Lung microvascular endothelial cell (primary cell): Measurements from ENCODE around the gene RFC1. TPM values are rescaled to one million over a fixed set of nuclear protein-coding genes. Genes with fewer than 3 reads are reported as not detected.
A peak's percentile ranks its signal among the peaks of the same experiment; 100 is the strongest.
"Not testable (repeated sequence)": the region's sequence is repeated elsewhere in the genome, so short reads cannot be mapped to it uniquely, and the experiment has no call there.

ENCODE experiments used
- DNase-seq, 2 donors: peaks; one replicate each; pipeline versions ENCODE4 v3.0.0 to v3.0.0-alpha.2; 2010; ENCODE audit warnings: low read depth in 2 of 2
- total RNA-seq: library from RNA; depleted of rRNA; stranded (reverse); fragments of >200 nt; gene quantifications from 2 replicates; pipeline ENCODE4 v1.2.1, GENCODE V29; 2014

The RFC1 gene
- total RNA-seq, 1 donor from 2014 or later: 66.7 TPM

- no peak for DNase-seq
Measured at GRCh38 chr4:39305912-39306677, 60.1 kb downstream of the RFC1 start.

DNA sequence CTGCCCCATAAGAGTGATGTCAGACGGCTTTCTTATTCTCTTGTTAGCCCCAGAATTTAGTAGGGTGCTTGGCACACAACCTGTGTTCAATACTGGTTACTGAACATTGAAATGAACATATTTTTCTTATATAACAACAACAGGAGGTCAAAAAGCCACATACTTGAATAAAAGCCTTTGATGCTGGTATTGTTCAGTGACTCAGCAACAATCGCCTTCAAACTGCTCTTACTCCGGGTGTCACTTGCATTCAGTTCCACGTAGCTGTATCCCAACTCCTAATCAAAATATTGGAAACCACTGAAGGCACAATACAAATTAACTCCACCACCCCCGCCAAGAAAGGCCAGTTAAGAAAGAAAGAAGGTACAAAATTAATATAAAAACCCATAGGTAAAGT lies 61.5 kb downstream of the RFC1 start:
- DNase-seq: peak; percentile 55 to 56

DNA sequence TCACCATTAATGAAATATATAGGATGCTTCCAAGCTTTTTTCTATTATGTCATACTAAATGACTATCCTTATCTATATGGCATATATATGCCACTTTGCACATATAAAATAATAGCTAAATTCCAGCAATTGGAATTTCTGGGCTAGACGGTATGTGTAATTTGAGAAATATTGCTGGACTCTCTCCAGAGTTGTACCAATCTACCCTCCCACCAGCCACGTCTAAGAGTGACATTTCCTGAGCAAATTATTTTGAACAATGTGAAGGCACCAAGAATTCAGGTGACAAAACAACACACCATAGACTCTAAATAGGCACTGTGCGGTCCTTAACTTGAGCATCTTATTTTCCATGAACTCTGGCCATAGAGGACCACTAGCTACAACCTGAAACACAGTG lies 62.3 kb downstream of the RFC1 start:
- DNase-seq: peak in 1 of 2 donors; percentile 28

- DNase-seq: no peak
Measured at GRCh38 chr4:39302901-39303300, 63.3 kb downstream of the RFC1 start.

- DNase-seq: no peak
Measured at GRCh38 chr4:39295784-39296183, 70.4 kb downstream of the RFC1 start.

GRCh38 chr4:39292433-39292832 lies 73.7 kb downstream of the RFC1 start:
- DNase-seq: not testable (repeated sequence)

DNA sequence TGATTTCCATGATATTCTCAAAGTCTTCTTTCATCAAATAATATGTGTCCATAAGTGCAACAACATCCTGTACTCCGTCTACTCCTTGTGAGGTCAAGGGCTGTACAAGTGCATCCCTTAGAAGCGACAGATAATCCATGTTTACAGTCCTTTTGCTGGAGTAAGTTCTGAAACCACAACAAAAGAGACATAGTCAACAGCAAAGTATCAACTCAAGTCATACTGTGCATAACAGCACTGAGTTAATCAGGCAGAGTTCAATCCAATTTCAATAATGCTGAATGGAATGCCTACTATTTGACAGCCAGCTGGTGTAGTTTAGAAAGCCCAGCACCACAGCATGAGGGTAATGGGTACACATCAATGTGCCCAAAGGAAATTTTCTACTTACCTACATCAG lies 74.5 kb downstream of the RFC1 start:
- no peak for DNase-seq

DNA sequence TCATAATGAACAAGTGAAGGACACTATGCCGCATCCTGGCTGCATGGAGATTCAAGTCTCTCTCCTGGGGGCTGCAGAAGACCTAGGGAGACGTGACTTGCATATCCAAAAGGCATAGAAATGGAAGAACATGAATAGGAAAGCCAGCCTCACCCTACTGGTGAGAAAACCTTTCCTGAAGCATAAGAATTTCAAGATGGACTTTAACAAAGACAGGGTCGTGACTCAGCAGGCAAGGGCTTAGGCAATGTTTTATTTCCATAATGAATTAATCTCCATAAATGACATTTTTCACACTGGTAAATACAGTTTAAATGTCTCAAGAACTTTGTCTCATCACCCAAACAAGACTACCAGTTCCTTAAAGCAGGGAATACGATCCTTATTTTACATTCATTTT lies 78.9 kb downstream of the RFC1 start:
- DNase-seq: no peak

DNA sequence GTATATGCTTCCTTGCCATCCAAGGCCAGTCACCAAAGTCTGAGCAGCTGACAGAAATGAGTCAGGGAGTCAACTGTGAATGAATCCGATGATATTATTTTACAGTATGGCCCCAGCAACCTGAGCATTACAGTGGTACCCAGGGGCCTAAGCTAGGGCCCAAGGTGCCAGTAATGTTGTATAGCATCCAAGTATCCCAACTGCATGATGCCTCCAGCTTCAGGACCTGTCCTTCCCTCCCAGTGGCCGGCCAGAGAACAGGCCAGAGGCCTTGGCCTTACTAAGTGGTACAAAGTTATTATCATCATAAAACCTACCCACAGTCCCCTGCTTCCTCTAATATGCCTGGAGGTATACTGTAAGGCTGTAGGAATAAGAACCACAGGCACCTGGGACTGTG lies 79.9 kb downstream of the RFC1 start:
- peak in 1 of 2 donors; percentile 17 for DNase-seq

DNA sequence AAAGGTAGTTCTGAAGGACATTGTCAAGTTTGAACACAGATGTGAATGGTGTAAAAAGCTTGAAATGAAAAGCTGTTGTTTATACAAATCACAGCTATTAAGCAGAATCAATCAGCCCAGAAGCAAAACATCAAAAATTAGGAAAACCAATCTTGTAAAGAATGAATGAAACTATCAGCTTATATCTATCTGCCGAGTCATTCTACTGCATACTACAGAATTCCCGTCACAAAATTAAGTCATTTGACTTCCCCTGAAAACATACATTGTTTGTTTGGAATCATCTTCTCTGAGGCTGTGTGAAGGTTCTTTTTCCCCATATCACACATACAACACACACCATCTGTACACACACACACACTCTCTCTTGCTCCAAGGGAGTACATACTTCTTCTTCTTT lies 80.3 kb downstream of the RFC1 start:
- peak; percentile 4 to 21 for DNase-seq

DNA sequence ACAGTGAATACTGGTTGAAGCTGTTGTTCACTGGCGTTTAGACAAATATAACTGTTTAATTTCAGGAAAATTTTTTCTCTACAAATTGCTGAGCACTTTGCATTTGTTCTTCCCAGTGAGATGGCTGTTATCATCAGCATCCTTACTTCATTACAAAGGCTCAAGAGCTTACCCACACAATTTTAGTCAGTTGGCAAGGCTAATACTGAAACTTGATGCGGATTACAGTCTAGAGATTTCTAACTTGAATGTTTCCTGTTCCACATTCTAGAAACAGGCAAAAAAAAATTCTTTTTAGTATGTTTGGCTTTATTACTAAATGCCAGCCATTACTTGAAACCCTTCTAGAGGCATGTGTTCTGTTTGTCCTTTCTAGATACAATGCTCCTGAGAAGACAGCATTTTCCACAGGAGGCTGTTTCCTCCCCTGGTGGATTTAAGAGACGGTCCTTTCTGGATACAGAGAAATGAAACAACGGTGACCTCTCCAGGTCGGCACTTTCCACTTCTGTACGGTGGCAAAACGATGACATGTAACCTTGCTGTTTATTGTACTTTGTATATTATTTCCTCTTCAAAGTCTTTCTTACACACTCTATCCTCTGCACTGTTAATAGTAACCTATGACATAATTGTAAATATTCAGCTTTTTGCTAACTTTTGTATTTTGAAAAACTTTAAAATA lies 80.9 kb downstream of the RFC1 start:
- peak; percentile 64 to 89 for DNase-seq

GRCh38 chr4:39280770-39281169 lies 85.4 kb downstream of the RFC1 start:
- DNase-seq: no peak

GRCh38 chr4:39279416-39279815 lies 86.7 kb downstream of the RFC1 start:
- no peak for DNase-seq

DNA sequence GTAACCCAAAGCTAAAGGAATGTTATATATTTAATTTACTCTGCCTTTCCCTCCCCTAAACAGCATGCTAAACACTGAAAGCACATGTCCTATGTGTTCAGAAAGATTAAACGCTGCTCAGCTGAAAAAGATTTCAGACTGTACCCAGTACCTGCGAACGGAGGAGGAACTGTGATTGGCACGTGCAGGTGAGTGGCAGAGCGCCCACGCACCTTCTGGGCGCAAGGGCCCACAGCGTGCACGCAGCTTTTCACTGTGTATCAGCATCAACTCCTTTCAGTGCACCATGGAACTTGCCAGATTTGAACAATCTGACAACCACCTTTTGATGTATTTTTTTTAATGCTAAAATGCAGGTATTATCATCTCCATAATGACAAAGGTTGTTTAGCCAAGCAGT lies 87.7 kb downstream of the RFC1 start:
- DNase-seq: no peak

DNA sequence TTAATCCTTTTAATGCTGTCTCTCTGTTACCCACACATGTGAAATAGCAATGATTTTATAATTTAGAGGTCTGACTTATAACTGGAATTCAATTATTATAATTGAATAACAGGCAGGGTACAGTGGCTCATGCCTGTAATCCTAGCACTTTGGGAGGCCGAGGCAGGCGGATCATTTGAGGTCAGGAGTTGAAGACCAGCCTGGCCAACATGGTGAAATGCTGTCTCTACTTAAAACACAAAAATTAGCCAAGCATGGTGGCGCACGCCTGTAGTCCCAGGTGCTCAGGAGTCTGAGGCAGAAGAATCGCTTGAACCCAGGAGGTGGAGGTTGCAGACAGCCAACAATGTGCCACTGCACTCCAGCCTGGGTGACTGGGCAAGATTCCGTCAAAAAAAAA lies 88.5 kb downstream of the RFC1 start:
- DNase-seq: not testable (repeated sequence)

DNA sequence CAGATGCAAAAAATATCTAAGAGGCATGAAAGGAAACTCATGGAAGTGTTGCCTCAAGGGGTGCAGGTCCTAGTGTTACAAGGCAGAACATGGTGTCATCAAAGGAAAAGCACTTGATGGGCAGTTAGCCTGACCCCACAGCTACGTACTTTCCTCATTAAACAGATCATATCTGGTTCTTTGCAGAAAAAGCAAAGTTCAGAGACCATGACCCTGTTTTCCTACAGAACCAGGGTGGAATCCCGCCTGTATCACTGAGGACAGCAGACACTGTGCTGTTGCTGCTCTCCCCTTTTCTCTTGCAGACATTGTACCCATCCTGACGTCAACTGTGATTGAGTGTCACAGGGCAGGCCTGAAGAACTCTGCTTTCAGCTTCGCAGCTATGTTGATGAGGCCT lies 91.7 kb downstream of the RFC1 start:
- no peak for DNase-seq

- peak in 1 of 2 donors; percentile 45 for DNase-seq
Measured at GRCh38 chr4:39263895-39264294, 102.3 kb downstream of the RFC1 start.

GRCh38 chr4:39259571-39260330 lies 106.4 kb downstream of the RFC1 start:
- DNase-seq: peak in 1 of 2 donors; percentile 80

- peak; percentile 44 to 70 for DNase-seq
Measured at GRCh38 chr4:39256436-39256835, 109.7 kb downstream of the RFC1 start.

- DNase-seq: peak; percentile 64 to 66
Measured at GRCh38 chr4:39255871-39256270, 110.3 kb downstream of the RFC1 start.

DNA sequence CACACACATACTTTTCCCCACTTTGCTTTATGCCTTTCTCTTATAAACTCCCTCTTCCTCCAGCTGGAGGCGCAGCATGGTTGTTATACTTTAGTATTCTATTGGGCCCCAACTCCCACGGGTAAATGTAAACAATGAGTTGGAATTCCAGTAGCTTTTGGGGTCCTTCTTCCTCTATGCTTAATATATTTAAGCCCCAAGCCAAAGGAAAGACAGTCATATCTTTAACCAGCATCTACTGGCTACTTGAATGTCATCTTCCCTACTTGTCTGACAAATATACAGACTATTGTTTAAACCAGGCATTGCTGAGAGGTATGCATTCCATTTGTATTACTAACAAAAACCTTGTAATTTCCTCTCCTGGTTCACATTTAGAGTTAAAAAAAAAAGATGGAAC lies 110.9 kb downstream of the RFC1 start:
- DNase-seq: peak; percentile 79 to 93

DNA sequence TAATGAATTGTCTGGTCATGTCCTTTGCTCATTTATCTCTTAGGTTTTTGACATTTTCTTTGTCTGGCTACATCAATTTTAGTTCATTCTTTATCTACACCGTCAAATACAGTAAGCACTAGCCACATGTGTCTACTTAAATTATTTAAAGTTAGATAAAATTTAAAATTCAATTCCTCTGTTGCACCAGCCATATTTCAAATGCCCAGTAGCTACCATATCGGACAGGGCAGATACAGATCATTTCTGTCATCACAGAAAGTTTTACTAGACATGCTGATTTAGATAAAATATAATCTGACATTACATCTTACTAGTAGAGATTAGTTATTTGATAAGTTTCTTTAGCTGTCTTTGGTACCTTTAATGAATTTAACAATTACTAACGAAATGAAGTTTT lies 122.7 kb downstream of the RFC1 start:
- no peak for DNase-seq
